ENCODE measurements around the gene UBE2U.

UBE2U gene

DNA sequence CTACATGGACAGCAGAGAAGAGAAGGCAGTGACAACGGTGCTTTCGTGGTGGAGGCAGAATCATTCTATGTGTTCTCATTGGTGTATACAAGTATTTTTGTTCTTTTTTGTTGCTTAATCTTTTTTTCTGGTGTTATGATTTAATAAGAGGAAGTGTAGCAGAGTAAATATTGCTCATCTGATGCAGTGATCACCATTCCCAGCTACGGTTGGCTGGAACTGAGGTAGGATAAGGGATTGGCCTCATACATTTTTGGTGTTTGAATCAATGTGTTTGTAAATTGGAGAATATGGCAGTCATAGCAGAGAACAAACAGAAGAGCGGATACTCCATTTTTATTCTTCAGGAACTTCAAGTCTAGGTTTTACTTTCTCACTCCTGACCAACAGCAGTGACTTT lies 76.6 kb downstream of the UBE2U start:
- in situ Hi-C loops (cut with MboI; ENCODE audit: low sequenced_read_pairs), result no loop called here

DNA sequence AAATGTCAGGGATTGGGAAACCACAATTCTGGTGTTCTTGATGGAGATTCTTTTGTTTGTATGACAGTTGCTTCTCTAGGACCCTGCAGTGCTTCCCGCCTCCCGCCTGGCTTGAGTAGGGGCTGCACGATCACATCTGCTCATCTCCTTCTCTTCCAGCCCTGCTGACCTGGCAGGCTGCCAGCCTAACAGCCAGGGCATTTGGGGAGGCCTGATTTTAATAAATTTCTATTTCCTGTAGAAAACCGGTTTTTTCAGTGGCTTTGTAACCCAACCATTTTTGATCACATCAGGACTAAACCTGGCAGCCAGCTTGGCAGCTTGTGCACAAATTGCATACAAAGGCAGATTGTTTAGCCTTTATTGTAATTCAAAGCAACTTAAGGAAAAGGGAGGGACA lies 78.9 kb downstream of the UBE2U start:
- in situ Hi-C loops (cut with MboI; ENCODE audit: low sequenced_read_pairs), result no loop called here

DNA sequence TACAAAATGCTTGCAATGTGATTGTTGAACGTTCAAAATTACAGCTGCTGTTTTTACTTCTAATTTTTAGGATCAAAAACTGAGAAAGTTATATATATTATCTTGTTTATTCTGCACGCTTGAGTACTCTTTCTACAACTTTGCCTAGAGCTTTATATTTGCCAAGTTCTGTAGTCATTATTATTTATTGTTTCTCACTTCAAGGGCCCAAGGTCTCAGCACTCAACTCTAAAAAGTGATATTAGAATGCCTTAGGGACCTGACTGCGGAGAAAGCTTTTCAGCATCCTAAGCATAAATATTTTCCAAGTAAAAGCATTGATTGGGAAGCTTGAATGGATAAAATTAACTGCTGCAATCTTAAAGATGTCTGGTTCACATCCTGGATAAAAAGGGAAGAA lies 83.6 kb downstream of the UBE2U start:
- in situ Hi-C loops (cut with MboI; ENCODE audit: low sequenced_read_pairs), result no loop called here

DNA sequence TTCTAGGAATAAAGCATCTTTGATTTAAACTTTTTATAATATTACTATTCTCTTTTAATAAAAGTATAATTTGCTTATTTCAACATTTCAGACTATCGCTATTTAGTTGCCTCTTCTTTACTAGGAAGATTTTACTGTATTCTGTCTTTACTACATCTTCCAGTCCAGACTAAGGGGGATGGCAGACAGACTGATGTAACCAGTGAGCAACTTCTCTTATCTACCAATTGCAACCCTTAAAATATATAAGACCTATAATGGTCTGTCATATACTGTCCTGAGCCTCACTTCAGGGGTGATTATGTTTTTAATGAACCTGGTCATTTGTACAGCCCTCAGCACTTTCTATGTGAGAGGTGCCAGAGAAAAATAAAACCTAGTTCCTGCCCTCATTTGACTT lies 87.0 kb downstream of the UBE2U start:
- in situ Hi-C loops (cut with MboI; ENCODE audit: low sequenced_read_pairs), result no loop called here

DNA sequence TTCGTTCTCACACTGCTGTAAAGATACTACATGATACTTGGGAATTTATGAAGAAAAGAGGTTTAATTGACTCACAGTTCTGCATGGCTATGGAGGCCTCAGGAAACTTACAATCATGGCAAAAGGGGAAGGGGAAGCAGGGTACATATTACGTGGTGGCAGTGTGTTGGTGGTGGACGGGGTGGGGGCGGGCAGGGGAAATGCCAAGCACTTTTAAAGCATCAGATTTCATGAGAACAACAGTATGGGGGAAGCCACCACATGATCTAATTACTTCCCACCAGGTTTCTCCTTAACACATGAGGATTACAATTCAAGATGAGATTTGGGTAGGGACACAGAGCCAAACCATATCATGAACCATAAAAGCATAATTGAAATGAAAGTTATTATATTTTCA lies 88.5 kb downstream of the UBE2U start:
- in situ Hi-C loops (cut with MboI; ENCODE audit: low sequenced_read_pairs), result no loop called here

DNA sequence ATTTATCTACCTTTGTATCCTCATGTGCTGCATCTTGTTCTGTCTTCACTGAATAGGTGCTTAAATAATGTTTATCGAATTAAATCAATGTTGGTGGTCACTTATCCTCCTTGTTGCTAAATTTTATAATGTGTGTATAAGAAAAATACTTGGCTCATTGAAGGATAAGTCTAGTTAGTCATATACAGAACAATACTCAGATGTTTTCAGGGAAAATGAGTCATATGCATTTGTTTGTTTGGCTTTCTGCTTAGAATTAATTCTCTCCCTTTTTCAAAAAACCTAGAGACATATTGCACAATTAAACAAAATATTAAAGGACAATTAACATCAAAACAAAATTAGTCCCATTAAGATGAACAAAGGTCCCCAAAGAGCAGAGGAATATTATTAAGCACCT lies 89.0 kb downstream of the UBE2U start:
- in situ Hi-C loops (cut with MboI; ENCODE audit: low sequenced_read_pairs), result no loop called here

DNA sequence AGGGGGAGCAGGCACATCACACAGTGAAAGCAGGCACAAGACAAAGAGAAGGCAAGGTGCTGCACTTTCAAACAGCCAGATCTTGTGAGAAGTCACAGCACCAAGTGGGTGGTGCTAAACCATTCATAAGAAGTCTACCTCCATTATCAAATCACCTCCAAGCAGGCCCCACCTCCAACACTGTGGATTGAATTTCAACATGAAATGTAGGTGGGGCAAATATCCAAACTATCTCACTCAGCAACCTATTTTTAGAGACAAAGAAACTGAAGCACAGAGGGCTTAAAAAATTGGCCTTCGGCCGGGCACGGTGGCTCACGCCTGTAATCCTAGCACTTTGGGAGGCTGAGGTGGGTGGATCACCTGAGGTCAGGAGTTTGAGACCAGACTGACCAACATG lies 90.4 kb downstream of the UBE2U start:
- in situ Hi-C loops (cut with MboI; ENCODE audit: low sequenced_read_pairs), result no loop called here

DNA sequence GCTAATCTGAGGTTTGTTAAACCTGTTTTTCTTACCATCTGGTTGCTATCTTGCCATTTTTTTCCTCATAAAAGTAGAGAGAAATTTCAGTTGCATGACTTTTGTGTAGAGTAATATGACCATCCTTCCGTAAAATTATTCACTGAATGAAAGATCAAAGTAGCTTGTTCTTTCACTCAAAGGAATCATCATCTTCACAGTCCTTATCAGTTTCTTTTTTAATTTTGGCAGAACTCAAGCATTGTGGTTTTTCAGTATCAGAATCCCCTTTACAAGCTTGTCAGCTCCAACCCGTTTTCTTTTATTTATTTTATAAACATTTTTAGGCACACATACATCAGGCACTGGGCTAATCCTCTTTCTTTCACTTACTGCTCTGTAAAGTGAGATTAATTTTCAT lies 91.7 kb downstream of the UBE2U start:
- in situ Hi-C loops (cut with MboI; ENCODE audit: low sequenced_read_pairs), result no loop called here

DNA sequence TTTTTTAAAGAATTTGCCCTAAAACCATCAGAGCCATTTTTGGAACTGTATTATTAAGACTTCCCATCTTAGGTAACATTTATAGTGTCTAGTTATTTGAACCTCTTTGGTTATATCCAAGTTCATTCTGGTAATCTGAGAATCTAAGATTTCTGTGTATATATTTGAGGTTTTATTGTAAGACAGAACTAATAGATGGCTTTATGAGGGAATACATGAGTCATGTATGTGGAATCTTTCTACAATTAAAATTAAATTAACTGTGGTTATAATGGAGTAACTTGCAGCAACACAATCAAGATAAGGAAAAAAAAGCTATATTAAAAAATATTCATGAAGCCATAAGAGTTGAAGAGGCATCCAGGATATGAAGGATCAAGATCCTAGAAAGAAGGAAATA lies 92.1 kb downstream of the UBE2U start:
- in situ Hi-C loops (cut with MboI; ENCODE audit: low sequenced_read_pairs), result no loop called here

DNA sequence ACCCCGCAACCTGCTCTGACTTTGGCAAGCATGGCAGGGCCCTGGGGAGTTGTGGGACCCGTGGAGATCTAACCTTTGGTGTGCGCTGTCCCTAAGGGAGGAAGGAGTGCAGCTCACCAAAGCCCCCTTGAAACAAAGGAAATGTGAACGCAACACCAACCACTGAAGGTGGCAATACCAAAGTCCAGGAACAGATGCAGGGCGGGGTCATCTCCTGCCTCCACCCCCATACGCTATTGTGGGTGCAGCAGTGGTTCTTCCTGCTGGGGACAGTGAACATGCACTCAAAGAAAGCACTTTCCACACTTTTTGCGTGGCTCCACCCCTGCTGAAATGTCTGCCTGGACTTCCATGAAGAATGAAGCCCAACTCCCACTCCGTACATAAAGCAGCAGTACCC lies 93.0 kb downstream of the UBE2U start:
- in situ Hi-C loops (cut with MboI; ENCODE audit: low sequenced_read_pairs), result no loop called here

DNA sequence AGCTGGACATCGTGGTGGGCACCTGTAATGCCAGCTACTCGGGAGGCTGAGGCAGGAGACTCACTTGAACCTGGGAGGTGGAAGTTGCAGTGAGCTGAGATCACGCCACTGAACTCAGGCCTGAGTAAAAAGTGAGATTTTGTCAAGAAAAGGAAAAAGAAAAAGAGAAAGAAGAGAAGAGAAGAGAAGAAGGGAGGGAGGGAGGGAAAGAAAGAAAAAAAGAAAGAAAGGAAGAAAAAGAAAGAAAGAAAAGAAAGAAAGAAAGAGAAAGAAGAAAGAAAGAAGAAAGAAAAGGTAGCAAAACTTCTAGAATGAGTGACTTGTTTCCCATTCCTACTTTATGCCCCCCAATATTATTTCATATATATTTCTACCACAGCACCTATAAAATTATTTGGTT lies 98.8 kb downstream of the UBE2U start:
- in situ Hi-C loops (cut with MboI; ENCODE audit: low sequenced_read_pairs), result no loop called here

DNA sequence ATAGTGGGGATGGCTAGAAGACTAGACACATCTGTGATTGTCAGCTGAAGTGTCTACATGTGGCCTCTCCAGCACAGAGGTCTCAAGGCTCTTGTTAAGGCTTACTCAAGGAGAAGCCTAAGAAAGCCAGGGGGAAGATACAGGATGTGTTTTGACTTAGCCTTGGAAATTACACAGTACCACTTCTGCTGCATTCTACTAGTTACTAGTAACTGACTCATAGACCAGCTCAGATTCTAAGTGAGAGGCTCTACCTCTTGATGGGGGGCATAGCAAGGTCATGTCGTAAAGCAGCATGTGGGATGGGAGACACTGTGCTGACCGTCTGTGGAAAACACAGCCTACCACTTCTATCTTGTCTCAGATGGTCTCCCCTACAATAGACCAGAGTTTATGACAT lies 99.5 kb downstream of the UBE2U start:
- in situ Hi-C loops (cut with MboI; ENCODE audit: low sequenced_read_pairs), result no loop called here

DNA sequence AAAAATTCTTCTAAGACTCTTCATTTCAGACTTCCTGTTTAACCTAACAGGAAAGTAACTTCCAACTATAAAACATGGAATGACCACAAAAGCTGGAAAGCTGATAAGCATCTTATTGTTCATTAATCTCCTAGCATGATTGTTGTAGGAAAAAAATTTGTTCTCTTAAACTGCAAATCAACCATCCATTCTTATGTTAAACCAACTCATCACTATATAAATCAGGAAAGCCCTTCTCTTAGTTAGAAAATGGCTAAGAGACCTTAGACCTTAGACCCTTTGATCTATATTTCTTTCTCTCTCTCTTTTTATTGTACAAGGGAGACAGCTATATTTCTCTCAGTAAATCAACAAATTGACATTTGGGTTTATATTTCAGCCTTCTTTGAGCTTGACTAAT lies 101.4 kb downstream of the UBE2U start:
- in situ Hi-C loops (cut with MboI; ENCODE audit: low sequenced_read_pairs), result no loop called here

DNA sequence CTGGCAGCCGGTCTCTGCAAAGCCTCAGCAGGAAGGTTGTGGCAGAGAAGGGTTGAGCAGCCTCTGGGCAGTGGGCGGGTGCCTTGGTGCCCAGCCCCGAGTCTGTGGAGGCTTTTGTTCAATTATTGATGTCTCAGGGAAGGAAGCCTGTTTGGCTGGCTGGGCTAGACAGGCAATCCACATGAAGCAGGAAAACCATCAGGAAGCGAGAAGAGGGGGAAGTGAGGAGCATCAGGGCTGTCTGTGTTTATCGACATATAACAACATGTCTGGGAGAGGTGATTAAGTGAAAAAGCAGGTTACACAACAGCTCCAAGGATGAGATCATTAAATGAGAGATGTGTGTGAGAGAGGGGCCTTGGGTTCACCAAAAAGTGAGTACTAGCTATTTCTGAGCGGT lies 105.4 kb downstream of the UBE2U start:
- in situ Hi-C loops (cut with MboI; ENCODE audit: low sequenced_read_pairs), result no loop called here

DNA sequence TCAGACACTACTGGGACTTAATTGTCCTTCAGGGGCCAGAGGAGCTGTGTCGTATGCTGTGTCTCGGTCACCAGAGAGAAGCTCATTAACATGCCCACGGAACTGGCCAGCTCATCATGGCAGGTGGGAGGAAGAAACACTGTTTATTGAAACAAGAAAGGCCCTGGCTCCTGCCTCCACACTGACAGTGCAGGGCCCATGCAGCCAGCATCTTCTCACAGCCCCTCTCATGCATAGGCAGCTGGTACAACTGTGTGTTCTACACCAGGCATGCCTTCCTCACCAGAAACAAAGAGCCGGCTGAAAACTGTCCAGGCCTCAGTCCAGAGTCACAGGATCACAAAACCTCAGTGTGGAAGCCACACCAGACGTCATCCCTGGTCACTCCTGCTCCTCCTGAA lies 106.0 kb downstream of the UBE2U start:
- in situ Hi-C loops (cut with MboI; ENCODE audit: low sequenced_read_pairs), result no loop called here

DNA sequence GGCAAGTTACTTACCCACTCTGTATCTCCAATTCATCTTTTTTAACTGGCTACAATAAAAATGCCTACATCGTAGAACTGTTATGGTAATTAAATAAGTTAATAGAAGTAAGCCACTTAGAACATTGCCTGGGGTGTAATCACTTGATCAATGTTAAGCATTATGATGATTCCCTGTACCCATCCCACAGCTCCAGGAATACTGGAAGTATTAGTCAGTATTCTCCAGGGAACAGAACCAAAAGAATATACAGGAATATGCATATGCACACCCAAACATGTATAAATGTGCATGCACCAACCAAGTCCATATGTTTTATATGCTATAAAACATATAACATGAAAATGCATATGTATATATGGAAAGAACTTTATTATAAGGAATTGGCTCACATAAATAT lies 107.3 kb downstream of the UBE2U start:
- in situ Hi-C loops (cut with MboI; ENCODE audit: low sequenced_read_pairs), result no loop called here

DNA sequence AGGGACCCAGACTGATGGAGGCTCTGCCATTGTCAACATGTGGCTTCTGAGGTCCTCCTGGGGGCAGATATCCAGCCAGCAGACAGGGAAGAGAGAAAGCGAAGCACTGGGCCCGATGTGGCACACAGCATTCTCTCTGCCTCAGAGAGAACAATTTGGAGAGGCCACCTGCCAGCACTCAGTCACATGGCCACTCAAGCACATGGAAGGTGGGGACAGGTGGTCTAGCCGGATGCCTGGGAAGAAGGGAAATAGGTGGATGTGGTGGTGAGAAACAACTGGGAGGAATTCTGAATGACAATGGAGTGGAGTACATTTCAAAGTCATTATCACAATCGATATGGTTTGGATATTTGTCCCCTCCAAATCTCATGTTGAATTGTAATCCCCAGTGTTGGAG lies 109.0 kb downstream of the UBE2U start:
- in situ Hi-C loops (cut with MboI; ENCODE audit: low sequenced_read_pairs), result no loop called here

DNA sequence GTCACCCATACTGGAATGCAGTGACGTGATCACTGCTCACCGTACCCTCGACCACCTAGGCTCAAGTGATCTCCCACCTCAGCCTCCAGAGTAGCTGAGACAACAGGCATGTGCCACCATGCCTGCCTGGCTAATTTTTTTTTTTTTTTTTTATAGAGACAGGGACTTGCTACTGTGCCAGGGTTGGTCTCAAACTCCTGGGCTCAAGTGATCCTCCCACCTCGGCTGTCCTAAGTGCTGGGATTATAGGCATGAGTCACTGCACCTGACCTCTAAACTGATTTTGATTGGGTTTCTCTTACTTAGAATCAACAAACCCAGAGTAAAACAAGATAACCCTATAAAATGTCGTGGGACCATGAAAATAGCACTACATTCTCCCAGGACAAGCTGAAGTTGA lies 112.0 kb downstream of the UBE2U start:
- in situ Hi-C loops (cut with MboI; ENCODE audit: low sequenced_read_pairs), result no loop called here

Measured in HL-60/S4 treated with retinoic acid at 250 ng/mL for 4 days and 3 days (cell line).